Ovary (tissue), 9 donors: ENCODE results near the gene MAPK8IP1. TPM values are rescaled to one million over a fixed set of nuclear protein-coding genes. Genes with fewer than 3 reads are reported as not detected.

Experiments used
- DNase-seq, 5 donors: peaks; one replicate each; pipeline ENCODE4 v3.0.0-alpha.2; 2019 to 2020
- H3K27ac ChIP-seq, 2 donors: fragments of 200-600 bp; one replicate each; pipeline versions ENCODE4 v1.5.1 to v1.8.0; 2019 to 2022
- H3K27me3 ChIP-seq: fragments of 200-600 bp; one replicate; pipeline ENCODE4 v1.8.0; 2022
- H3K36me3 ChIP-seq: fragments of 200-600 bp; sonication (generic); one replicate; pipeline ENCODE4 v1.5.1; 2019
- H3K4me1 ChIP-seq: one replicate; pipeline ENCODE4 v1.8.1; 2013; ENCODE audit warnings: mild to moderate bottlenecking, moderate library complexity; ENCODE audit not compliant: insufficient read depth
- H3K4me3 ChIP-seq: fragments of 200-600 bp; sonication (generic); one replicate; pipeline ENCODE4 v1.5.1; 2017
- H3K9me3 ChIP-seq, 2 donors: fragments of 200-600 bp in 1 of 2; sonication (generic) in 1 of 2; one replicate each; pipeline versions ENCODE4 v1.5.1 to v1.8.1; 2013 to 2019; ENCODE audit warnings: mild to moderate bottlenecking in 1 of 2, moderate library complexity in 1 of 2
- CTCF ChIP-seq, 3 donors: fragments of 450-650 bp in 2 of 3; fragments of 200-600 bp in 1 of 3; IDR thresholded peaks; one replicate each; pipeline versions ENCODE4 v1.5.1 to v1.8.0; 2016 to 2022; ENCODE audit warnings: antibody characterized with exemption in 3 of 3, mild to moderate bottlenecking in 1 of 3
- EP300 ChIP-seq: sonication (generic); formaldehyde crosslinking; IDR thresholded peaks from one replicate; pipeline ENCODE4 v1.6.1; 2017; ENCODE audit warnings: antibody characterized with exemption
- POLR2A ChIP-seq: fragments of 450-650 bp; IDR thresholded peaks from one replicate; pipeline ENCODE4 v1.6.1; 2017; ENCODE audit warnings: antibody characterized with exemption, mild to moderate bottlenecking, moderate library complexity
- WGBS, 3 donors: extraction: QIAGEN DNeasy Blood & Tissue Kit in 1 of 3; methylation state at CpG; one replicate each; pipeline versions ENCODE4 v1.1.5 to v1.1.7; 2013 to 2017; 5-methylcytosine and 5-hydroxymethylcytosine counted together
- intact Hi-C, 4 donors: fragments of 100-400 bp; cut with DNase I; formaldehyde crosslinking; loops; one replicate each; pipeline versions ENCODE4 v1.11.0 to v1.15.1; 2022 to 2023
- polyA plus RNA-seq, 2 donors: library from polyadenylated mRNA; stranded (reverse); fragments of 200-250 nt in 1 of 2; fragments of 350-450 nt in 1 of 2; fragmentation: Illumina TruSeq in 1 of 2; extraction: RNeasy Lipid Tissue Mini Kit (QIAGEN cat#74804) in 1 of 2; gene quantifications; one replicate each; pipeline ENCODE4 v1.2.3, GENCODE V29; 2013 to 2014
- total RNA-seq, 7 donors: library from RNA; depleted of rRNA in 2 of 7; stranded (reverse); fragments of >200 nt in 2 of 7; fragmentation: NEBNext Ultra II Directional in 3 of 7; extraction: Animal tissue kit (Norgen Biotek cat#: 25700) in 3 of 7; gene quantifications; one replicate each; pipeline versions ENCODE4 v1.1.0 to v1.2.4, GENCODE V29; 2016 to 2023
- donor health status: DM: no; HTN: no; CAD: no; lungs with moderate emphysema.
- donor health status: DM: no; HTN: no; CAD: no.
- donor health status: Bipolar disorder and iron deficiency.
- donor health status: DM: yes; HTN: yes; CAD: no.
- donor health status: DM: no; HTN: no; CAD: no.
- donor health status: DM: yes; HTN: yes; CAD: no.

The MAPK8IP1 gene
- total and polyA plus RNA-seq, 9 donors = 3.7 to 24.1 (median 14.4) TPM

GRCh38 chr11:45871638-45872037, 13.8 kb upstream of the MAPK8IP1 start:
- Histone ChIP-seq H3K4me1 (no peaks in the 10 kb centered on the region), H3K9me3 (no peaks in the 10 kb centered on the region), H3K27ac (no peak overlapping the region), H3K4me3 (no peak overlapping the region), H3K36me3 (no peaks in the 10 kb centered on the region), H3K27me3 (no peaks in the 10 kb centered on the region)
- intact Hi-C loops = no loop called here
- TF ChIP-seq EP300 = no peak
- DNase-seq = peak in 1 of 5 donors; percentile 14
- WGBS, 3 donors = 73 to 95% (median 83%) methylated on average over 2 of the region's 2 CpGs

GRCh38 chr11:45872651-45873356, 12.6 kb upstream of the MAPK8IP1 start:
- intact Hi-C loops = no loop called here
- Histone ChIP-seq H3K27ac (no peak overlapping the region), H3K4me1 (no peaks in the 10 kb centered on the region), H3K9me3 (no peaks in the 10 kb centered on the region), H3K36me3 (no peaks in the 10 kb centered on the region), H3K4me3 (no peak overlapping the region), H3K27me3 (no peaks in the 10 kb centered on the region)
- WGBS, 3 donors = 67 to 70% (median 68%) methylated on average over 9 of the region's 9 CpGs
- DNase-seq = peak in 1 of 5 donors; percentile 45
- TF ChIP-seq EP300 (no peak), POLR2A (no peak), CTCF (IDR thresholded peaks at IDR 0.05) (no peak)

- no peak overlapping the region for H3K4me3 ChIP-seq
- H3K27ac ChIP-seq = no peak overlapping the region
- DNase-seq = peak in 1 of 5 donors; percentile 21
- H3K27me3 ChIP-seq = no peaks in the 10 kb centered on the region
- 59 to 64% (median 62%) methylated on average over 6 of the region's 6 CpGs for WGBS, 3 donors
- no peaks in the 10 kb centered on the region for H3K36me3 ChIP-seq
- intact Hi-C loops = no loop called here
- no peaks in the 10 kb centered on the region for H3K4me1 ChIP-seq
- TF ChIP-seq POLR2A (no peak), CTCF (IDR thresholded peaks at IDR 0.05) (no peak), EP300 (no peak)
- no peaks in the 10 kb centered on the region for H3K9me3 ChIP-seq
Measured at GRCh38 chr11:45876401-45876800, 9.1 kb upstream of the MAPK8IP1 start.

GRCh38 chr11:45877221-45877620, 8.2 kb upstream of the MAPK8IP1 start:
- intact Hi-C loops = no loop called here
- WGBS, 3 donors = 81 to 90% (median 87%) methylated on average over 8 of the region's 8 CpGs

More at GRCh38 chr11:45877221-45877620, 8.2 kb upstream of the MAPK8IP1 start:
- no peaks in the 10 kb centered on the region for H3K27me3 ChIP-seq
- no peak for DNase-seq
- H3K9me3 ChIP-seq = no peaks in the 10 kb centered on the region
- H3K36me3 ChIP-seq = no peaks in the 10 kb centered on the region
- TF ChIP-seq EP300 (no peak), CTCF (IDR thresholded peaks at IDR 0.05) (no peak), POLR2A (no peak)
- no peak overlapping the region for H3K27ac ChIP-seq
- H3K4me1 ChIP-seq = no peaks in the 10 kb centered on the region
- H3K4me3 ChIP-seq = no peak overlapping the region
